ENCODE data around the gene AKAP6. TPM values are rescaled to one million over a fixed set of nuclear protein-coding genes. Genes with fewer than 3 reads are reported as not detected.

The AKAP6 gene
- total and polyA plus RNA-seq, 2 of the 8 experiments (the other 6 are each of a cell fraction or from before 2014, with no cell fraction given): 0.09 to 0.89 TPM

- Histone ChIP-seq H4K20me1 (replicated peaks in 1 of 2; ENCODE audit: control insufficient read depth in 1 of 2, insufficient read depth in 2 of 2, low read length in 2 of 2) (no peaks in the 10 kb centered on the region), H3K4me3 (ENCODE audit: extremely low read depth in 1 of 4, insufficient read depth in 2 of 4, low read depth in 3 of 4, low read length in 4 of 4) (no peak overlapping the region), H3K36me3 (ENCODE audit: control insufficient read depth in 2 of 4, insufficient read depth in 4 of 4, low read length in 3 of 4) (no peaks in the 10 kb centered on the region), H3K4ac (replicated peaks; ENCODE audit: insufficient read length, low read depth, low read length) (no peak overlapping the region), H2AFZ (ENCODE audit: low read length) (no peak overlapping the region), H4K91ac (replicated peaks; ENCODE audit: insufficient read length, low read length) (no peak overlapping the region), H2BK12ac (ENCODE audit: low read depth, low read length) (no peak overlapping the region), H3K9me3 (ENCODE audit: insufficient read depth in 2 of 2, low read depth in 1 of 2, low read length in 1 of 2) (no peaks in the 10 kb centered on the region), H3K4me1 (replicated peaks in 1 of 4; ENCODE audit: control insufficient read depth in 3 of 4, insufficient read depth in 4 of 4, low read length in 3 of 4) (no peaks in the 10 kb centered on the region), H3K27me3 (replicated peaks in 1 of 4; ENCODE audit: control insufficient read depth in 3 of 4, extremely low read depth in 1 of 4, insufficient read depth in 3 of 4, low read length in 3 of 4) (no peaks in the 10 kb centered on the region), H2BK5ac (ENCODE audit: low read depth, low read length) (no peak overlapping the region), H3K79me1 (ENCODE audit: low read depth, low read length) (no peaks in the 10 kb centered on the region), H2BK15ac (ENCODE audit: low read length) (no peak overlapping the region), H2AK5ac (ENCODE audit: low read depth, low read length) (no peak overlapping the region), H3K9ac (replicated peaks in 1 of 4; ENCODE audit: extremely low read depth in 1 of 4, low read depth in 3 of 4, low read length in 3 of 4) (no peak overlapping the region), H2BK20ac (ENCODE audit: low read length) (no peak overlapping the region), H3K14ac (ENCODE audit: insufficient read length) (no peak overlapping the region), H3K18ac (ENCODE audit: extremely low read depth, low read length) (no peak overlapping the region), H3K56ac (replicated peaks; ENCODE audit: insufficient read length, low read depth, low read length) (no peak overlapping the region), H3K23me2 (ENCODE audit: low read depth, low read length) (no peaks in the 10 kb centered on the region), H3K23ac (ENCODE audit: insufficient read length) (no peak overlapping the region), H4K8ac (ENCODE audit: extremely low read depth, insufficient read depth, low read length) (no peak overlapping the region), H2BK120ac (replicated peaks; ENCODE audit: low read depth, low read length) (no peak overlapping the region), H3K27ac (ENCODE audit: low read depth, low read length) (no peak overlapping the region), H3K79me2 (ENCODE audit: control insufficient read depth in 1 of 2, insufficient read depth in 2 of 2, low read length in 2 of 2) (no peaks in the 10 kb centered on the region), H3K4me2 (ENCODE audit: insufficient read depth in 1 of 2, low read depth in 2 of 2, low read length in 2 of 2) (no peak overlapping the region), H4K5ac (ENCODE audit: insufficient read length, low read depth, low read length) (no peak overlapping the region)
- TF ChIP-seq CHD2 (IDR thresholded peaks at IDR 0.05; ENCODE audit: low read length) (no peak), SAP30 (IDR thresholded peaks at IDR 0.05; ENCODE audit: insufficient read depth, insufficient replicate concordance, low read length) (no peak), GTF2F1 (IDR thresholded peaks at IDR 0.05; ENCODE audit: borderline replicate concordance, low read depth, low read length) (no peak), ATF2 (IDR thresholded peaks at IDR 0.05; ENCODE audit: low read length) (no peak), BCL11A (IDR thresholded peaks at IDR 0.05; ENCODE audit: low read depth in 2 of 2, low read length in 2 of 2) (no peak), SRF (IDR thresholded peaks at IDR 0.05; ENCODE audit: low read depth, low read length) (no peak), HDAC2 (IDR thresholded peaks at IDR 0.05; ENCODE audit: borderline replicate concordance in 1 of 2, low read depth in 2 of 2, low read length in 2 of 2) (no peak), RFX5 (IDR thresholded peaks at IDR 0.05; ENCODE audit: borderline replicate concordance, low read depth, low read length) (no peak), TAF7 (optimal IDR thresholded peaks at IDR 0.05; ENCODE audit: borderline replicate concordance, low read depth, low read length) (no peak), CBX8 (IDR thresholded peaks at IDR 0.05; ENCODE audit: borderline replicate concordance, low read depth, low read length) (no peak)
- POLR2A ChIA-PET (ENCODE audit: partially characterized antibody): no interaction called here
- CTCF ChIA-PET (ENCODE audit: partially characterized antibody): no interaction called here
- no peak for DNase-seq (ENCODE audit: low read depth in 1 of 2, low spot score in 2 of 2)
- FAIRE-seq: no peak
These were observed 9.6 kb upstream of the AKAP6 start for GRCh38 chr14:32319368-32320049.
